A549 (cell line): ENCODE measurements around the gene HOMER2. TPM values are rescaled to one million over a fixed set of nuclear protein-coding genes. Genes with fewer than 3 reads are reported as not detected.

Experiments
- ATAC-seq, 2 experiments: fragments of 200-7000 bp in 1 of 2; fragments of >200 bp in 1 of 2; cut with Nextera tagmentation in 1 of 2; cut with Tn5 transposase in 1 of 2; 3 replicates each; pipeline versions ENCODE4 v1.8.0 to v1.9.1; 2018 to 2020; ENCODE audit warnings: mild to moderate bottlenecking in 1 of 2, moderate library complexity in 1 of 2
- CTCF ChIA-PET: fragments of 300-600 bp; sonication (Branson Sonifier 250); formaldehyde crosslinking; extraction: SDS; loops from one replicate; lab custom pipeline; 2021; ENCODE audit warnings: antibody characterized with exemption, inconsistent platforms; lab: Yijun Ruan, JAX
- POLR2A ChIA-PET: fragments of 350-600 bp; formaldehyde crosslinking; extraction: SDS; loops from one replicate; lab custom pipeline; 2021; ENCODE audit warnings: antibody characterized with exemption, inconsistent platforms; lab: Yijun Ruan, JAX
- DNase-seq, 2 experiments: peaks; one replicate each; pipeline versions ENCODE4 v3.0.0 to v3.0.0-alpha.2; 2011 to 2016; ENCODE audit warnings: low read depth in 1 of 2, low spot score in 1 of 2
- FAIRE-seq: peaks from 2 replicates; lab custom pipeline; 2011; peaks lifted over from hg19 to GRCh38; lab: Jason Lieb, UNC
- H3K27ac ChIP-seq, 2 experiments: fragments of >200 bp; sonication (Bioruptor Twin); formaldehyde crosslinking; 3 replicates each; pipeline ENCODE4 v1.5.1; 2016 to 2017
- H3K4me1 ChIP-seq: fragments of >200 bp; sonication (Bioruptor Twin); formaldehyde crosslinking; 3 replicates; pipeline ENCODE4 v1.6.1; 2016
- H3K4me2 ChIP-seq: fragments of >200 bp; sonication (Bioruptor Twin); formaldehyde crosslinking; 3 replicates; pipeline ENCODE4 v1.6.1; 2016
- H3K4me3 ChIP-seq: fragments of >200 bp; sonication (Bioruptor Twin); formaldehyde crosslinking; 3 replicates; pipeline ENCODE4 v1.5.1; 2016
- H3K9me3 ChIP-seq: fragments of >200 bp; sonication (Bioruptor Twin); formaldehyde crosslinking; 3 replicates; pipeline ENCODE4 v1.6.1; 2016
- BHLHE40 ChIP-seq: IDR thresholded peaks from 2 replicates; pipeline ENCODE4 v1.6.1; 2012; ENCODE audit warnings: low read depth, low read length, inconsistent platforms
- CHD2 ChIP-seq: fragments of 150-350 bp; IDR thresholded peaks from 2 replicates; pipeline ENCODE4 v1.6.1; 2014; ENCODE audit warnings: low read length; ENCODE audit not compliant: partially characterized antibody
- CHD4 ChIP-seq: fragments of 200-600 bp; sonication (generic); IDR thresholded peaks from 2 replicates; pipeline ENCODE4 v1.6.1; 2016; ENCODE audit warnings: antibody characterized with exemption, mild to moderate bottlenecking, borderline replicate concordance
- EHMT2 ChIP-seq: fragments of 200-600 bp; sonication (generic); IDR thresholded peaks from 2 replicates; pipeline ENCODE4 v1.6.1; 2016; ENCODE audit warnings: antibody characterized with exemption, low read depth, mild to moderate bottlenecking, moderate library complexity
- EP300 ChIP-seq, 2 experiments: fragments of >200 bp; sonication (Bioruptor Twin); formaldehyde crosslinking; IDR thresholded peaks; 2 replicates in 1 of 2; 3 replicates in 1 of 2; pipeline ENCODE4 v1.6.1; 2016 to 2017
- ESRRA ChIP-seq: fragments of 150-350 bp; IDR thresholded peaks from 2 replicates; pipeline ENCODE4 v1.6.1; 2014; ENCODE audit warnings: mild to moderate bottlenecking, low read length, borderline replicate concordance
- FOSB ChIP-seq: fragments of 250-450 bp; sonication (Bioruptor Pico); IDR thresholded peaks from 2 replicates; pipeline ENCODE4 v1.5.0; 2020; ENCODE audit warnings: mild to moderate bottlenecking, moderate library complexity
- GATA3 ChIP-seq: IDR thresholded peaks from 2 replicates; pipeline ENCODE4 v1.6.1; 2012; ENCODE audit warnings: borderline replicate concordance
- HEYL ChIP-seq: fragments of 250-450 bp; sonication (Bioruptor Pico); IDR thresholded peaks from 2 replicates; pipeline ENCODE4 v1.8.0; 2021; ENCODE audit warnings: mild to moderate bottlenecking, moderate library complexity
- HOXA7 ChIP-seq: fragments of 250-450 bp; sonication (Bioruptor Pico); IDR thresholded peaks from 2 replicates; pipeline ENCODE4 v1.5.0; 2020; ENCODE audit warnings: mild to moderate bottlenecking, moderate library complexity
- HOXB13 ChIP-seq: fragments of 250-450 bp; sonication (Bioruptor Pico); IDR thresholded peaks from 2 replicates; pipeline ENCODE4 v1.5.0; 2020; ENCODE audit warnings: low read depth, mild to moderate bottlenecking, moderate library complexity
- HOXB5 ChIP-seq: fragments of 250-450 bp; sonication (Bioruptor Pico); IDR thresholded peaks from 2 replicates; pipeline ENCODE4 v1.5.0; 2020; ENCODE audit warnings: mild to moderate bottlenecking, moderate library complexity
- MAFK ChIP-seq: fragments of 450-650 bp; IDR thresholded peaks from 2 replicates; pipeline ENCODE4 v1.6.1; 2014; ENCODE audit not compliant: partially characterized antibody
- NFE2L2 ChIP-seq: fragments of 150-350 bp; conservative IDR thresholded peaks from 2 replicates; pipeline ENCODE4 v1.6.1; 2014; ENCODE audit warnings: low read length
- PHF8 ChIP-seq: fragments of 200-600 bp; sonication (generic); IDR thresholded peaks from 2 replicates; pipeline ENCODE4 v1.6.1; 2016; ENCODE audit warnings: low read depth, mild to moderate bottlenecking, antibody characterized with exemption, moderate library complexity, borderline replicate concordance
- RARB ChIP-seq: fragments of 250-450 bp; sonication (Bioruptor Pico); IDR thresholded peaks from 2 replicates; pipeline ENCODE4 v1.8.0; 2021; ENCODE audit warnings: mild to moderate bottlenecking, moderate library complexity
- SMC3 ChIP-seq: fragments of >200 bp; sonication (Bioruptor Twin); formaldehyde crosslinking; IDR thresholded peaks from 3 replicates; pipeline ENCODE4 v1.6.1; 2018; ENCODE audit warnings: inconsistent platforms
- WGBS: methylation state at CpG from one replicate; pipeline ENCODE4 v1.1.6; 2017; ENCODE audit errors: missing lambda C conversion rate; 5-methylcytosine and 5-hydroxymethylcytosine counted together
- polyA plus RNA-seq, 4 experiments: library from polyadenylated mRNA; depleted of rRNA in 3 of 4; stranded (reverse); fragments of >200 nt; fragmentation: RNase III in 1 of 4; extraction: RNeasy Plus Mini Kit Qiagen cat#74134 plus additional on column Dnase treatment in 1 of 4; gene quantifications; 2 replicates in 3 of 4; 3 replicates in 1 of 4; pipeline ENCODE4 v1.2.3, GENCODE V29; 2011 to 2017
- TF ChIP-seq, protein P1 (sequence below): IDR thresholded peaks from 2 replicates; pipeline ENCODE4 v1.6.1; 2012; ENCODE audit warnings: low read depth, borderline replicate concordance
- TF ChIP-seq, protein P2 (sequence below): fragments of >200 bp; sonication (Bioruptor Twin); formaldehyde crosslinking; IDR thresholded peaks from 3 replicates; pipeline ENCODE4 v1.6.1; 2016
- TF ChIP-seq, protein P3 (sequence below): fragments of >200 bp; sonication (Bioruptor Twin); formaldehyde crosslinking; IDR thresholded peaks from 2 replicates; pipeline ENCODE4 v1.6.1; 2016
- TF ChIP-seq, protein P4 (sequence below): IDR thresholded peaks from 2 replicates; pipeline ENCODE4 v1.6.1; 2012
- TF ChIP-seq, protein P5 (sequence below): fragments of 250-450 bp; sonication (Bioruptor Pico); IDR thresholded peaks from 2 replicates; pipeline ENCODE4 v1.5.0; 2021; ENCODE audit warnings: mild to moderate bottlenecking, moderate library complexity, borderline replicate concordance

HOMER2 gene
- polyA plus RNA-seq, 2 of the 4 experiments (the other 2 are of a cell fraction) = 9.4 to 15.4 TPM

DNA sequence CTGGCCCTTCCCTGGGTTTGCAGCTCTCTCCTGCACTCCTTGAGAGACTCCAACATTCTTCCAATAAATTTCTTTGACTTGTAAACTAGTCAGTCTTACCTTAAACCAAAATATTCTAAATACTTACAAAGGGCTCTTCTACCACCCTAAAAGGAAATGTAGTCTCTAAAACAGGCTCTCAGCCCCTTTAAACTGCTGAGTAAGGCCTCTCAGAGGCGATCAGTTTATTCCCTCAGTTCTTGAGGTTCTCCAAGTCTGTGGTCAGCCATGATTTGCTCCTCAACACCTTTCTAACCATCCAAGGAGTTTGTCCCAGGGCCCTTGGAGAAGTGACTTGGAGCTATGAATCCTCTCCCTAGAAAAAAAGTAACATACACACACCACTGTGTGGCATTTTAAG lies 78.3 kb downstream of the HOMER2 start:
- no peak overlapping the region for H3K4me2 ChIP-seq
- H3K27ac ChIP-seq = no peak overlapping the region
- DNase-seq (no peak), ATAC-seq (no peak), FAIRE-seq (no peak)
- POLR2A ChIA-PET = no interaction called here
- no peaks in the 10 kb centered on the region for H3K4me1 ChIP-seq
- WGBS = 48% methylated on average over 1 of the region's 1 CpG
- no peak overlapping the region for H3K4me3 ChIP-seq
- H3K9me3 ChIP-seq = no peaks in the 10 kb centered on the region
- peak; percentile 47 for TF ChIP-seq MAFK
- TF ChIP-seq, protein P1, sequence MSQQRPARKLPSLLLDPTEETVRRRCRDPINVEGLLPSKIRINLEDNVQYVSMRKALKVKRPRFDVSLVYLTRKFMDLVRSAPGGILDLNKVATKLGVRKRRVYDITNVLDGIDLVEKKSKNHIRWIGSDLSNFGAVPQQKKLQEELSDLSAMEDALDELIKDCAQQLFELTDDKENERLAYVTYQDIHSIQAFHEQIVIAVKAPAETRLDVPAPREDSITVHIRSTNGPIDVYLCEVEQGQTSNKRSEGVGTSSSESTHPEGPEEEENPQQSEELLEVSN = no peak
- TF ChIP-seq, all 56 proteins: peak for 1
- CTCF ChIA-PET = interaction anchor here (1.4 kb wide), 1 partner anchor 25 kb away, joined by 5 read pairs; no protein-coding TSS in a partner anchor

DNA sequence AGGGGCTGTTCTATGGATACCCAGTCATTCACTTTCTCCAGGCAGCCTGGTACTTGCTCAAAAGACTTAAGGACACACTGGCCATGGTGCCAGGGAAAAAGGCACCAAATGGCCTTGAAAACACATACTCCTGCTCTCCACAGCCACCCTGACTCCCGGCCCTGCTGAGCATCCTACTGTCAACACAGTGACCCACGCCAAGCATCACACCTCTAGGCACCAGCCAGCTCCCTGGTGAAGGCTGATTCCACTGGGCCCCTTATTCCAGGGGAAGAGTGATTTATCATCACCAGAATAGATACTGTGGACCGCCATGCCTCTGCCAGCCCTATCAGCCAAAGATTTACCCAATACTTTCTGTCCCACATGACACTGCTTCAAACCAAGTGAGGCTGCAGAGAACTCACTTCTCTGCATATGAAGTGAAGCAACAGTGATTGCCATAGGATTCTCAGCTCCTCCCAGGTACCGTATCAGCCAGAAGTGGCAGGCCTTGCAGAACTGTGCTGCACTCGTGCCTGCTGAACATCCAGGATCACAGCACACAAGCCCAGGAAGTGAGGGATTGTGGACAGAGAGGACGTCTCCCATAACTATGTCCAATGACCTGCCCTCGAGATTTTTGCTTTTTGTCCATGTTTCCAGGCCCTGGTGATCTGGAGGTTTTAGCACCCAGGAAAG lies 79.4 kb downstream of the HOMER2 start:
- no peak overlapping the region for H3K27ac ChIP-seq
- no peaks in the 10 kb centered on the region for H3K9me3 ChIP-seq
- H3K4me1 ChIP-seq = no peaks in the 10 kb centered on the region
- ATAC-seq (no peak), DNase-seq (no peak), FAIRE-seq (no peak)
- ChIA-PET POLR2A (no interaction called here), CTCF (interaction anchor here (0.5 kb wide), 1 partner anchor 116 kb away, joined by 3 read pairs; no protein-coding TSS in a partner anchor)
- no peak overlapping the region for H3K4me2 ChIP-seq
- TF ChIP-seq SMC3 (no peak), EHMT2 (no peak), HOXA7 (CRISPR knock-in tag) (no peak), CHD4 (no peak), HOXB5 (CRISPR knock-in tag) (no peak), PHF8 (no peak), ESRRA (no peak)
- TF ChIP-seq, protein P2, sequence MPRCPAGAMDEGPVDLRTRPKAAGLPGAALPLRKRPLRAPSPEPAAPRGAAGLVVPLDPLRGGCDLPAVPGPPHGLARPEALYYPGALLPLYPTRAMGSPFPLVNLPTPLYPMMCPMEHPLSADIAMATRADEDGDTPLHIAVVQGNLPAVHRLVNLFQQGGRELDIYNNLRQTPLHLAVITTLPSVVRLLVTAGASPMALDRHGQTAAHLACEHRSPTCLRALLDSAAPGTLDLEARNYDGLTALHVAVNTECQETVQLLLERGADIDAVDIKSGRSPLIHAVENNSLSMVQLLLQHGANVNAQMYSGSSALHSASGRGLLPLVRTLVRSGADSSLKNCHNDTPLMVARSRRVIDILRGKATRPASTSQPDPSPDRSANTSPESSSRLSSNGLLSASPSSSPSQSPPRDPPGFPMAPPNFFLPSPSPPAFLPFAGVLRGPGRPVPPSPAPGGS = no peak
- WGBS = 69% methylated on average over 7 of the region's 7 CpGs
- no peak overlapping the region for H3K4me3 ChIP-seq

DNA sequence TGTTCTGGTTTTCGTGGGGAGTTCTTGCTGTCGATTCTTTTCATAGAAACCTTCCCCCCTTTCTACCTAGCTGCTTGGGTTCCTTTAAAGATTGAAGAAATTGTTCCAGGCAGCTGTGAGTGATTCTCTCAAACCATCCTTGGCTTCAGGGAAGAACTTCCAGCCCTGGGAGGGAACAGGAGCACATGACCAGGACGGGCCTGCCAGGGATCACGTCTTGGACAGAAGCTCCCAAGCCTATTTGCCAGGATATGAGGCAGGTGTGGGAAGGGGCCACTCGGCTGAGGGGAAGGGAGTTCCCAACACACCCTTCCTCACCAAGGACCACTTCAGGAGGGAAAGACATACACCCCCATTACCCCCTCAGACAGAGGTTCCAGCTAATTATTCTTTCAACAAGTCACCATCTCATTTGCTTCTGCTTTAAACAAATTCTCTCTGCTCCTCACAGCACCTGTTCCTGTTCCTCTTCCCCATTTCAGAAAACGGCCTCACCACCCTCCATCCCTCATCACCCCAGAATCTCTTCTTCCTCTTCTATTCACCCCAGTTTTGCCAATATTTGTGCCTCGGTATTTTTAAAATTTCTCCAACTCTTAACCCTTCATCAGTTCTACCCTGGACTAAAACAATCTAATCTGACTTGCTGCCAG lies 80.6 kb downstream of the HOMER2 start:
- Histone ChIP-seq H3K27ac (no peak overlapping the region), H3K9me3 (no peaks in the 10 kb centered on the region), H3K4me2 (no peak overlapping the region)
- FAIRE-seq = no peak
- WGBS = 72% methylated on average over 7 of the region's 7 CpGs
- no peak for TF ChIP-seq BHLHE40
- no peak for TF ChIP-seq HEYL (CRISPR knock-in tag)
- no peak for TF ChIP-seq RARB (CRISPR knock-in tag)
- no peak for TF ChIP-seq EP300 (IDR thresholded peaks at IDR 0.05)
- TF ChIP-seq, protein P3, sequence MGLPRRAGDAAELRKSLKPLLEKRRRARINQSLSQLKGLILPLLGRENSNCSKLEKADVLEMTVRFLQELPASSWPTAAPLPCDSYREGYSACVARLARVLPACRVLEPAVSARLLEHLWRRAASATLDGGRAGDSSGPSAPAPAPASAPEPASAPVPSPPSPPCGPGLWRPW = no peak
- TF ChIP-seq HOXB13 = no peak
- no peak for TF ChIP-seq FOSB (CRISPR knock-in tag)
- TF ChIP-seq HOXB5 (CRISPR knock-in tag) = no peak
- no peak for TF ChIP-seq EHMT2
- TF ChIP-seq, protein P4, sequence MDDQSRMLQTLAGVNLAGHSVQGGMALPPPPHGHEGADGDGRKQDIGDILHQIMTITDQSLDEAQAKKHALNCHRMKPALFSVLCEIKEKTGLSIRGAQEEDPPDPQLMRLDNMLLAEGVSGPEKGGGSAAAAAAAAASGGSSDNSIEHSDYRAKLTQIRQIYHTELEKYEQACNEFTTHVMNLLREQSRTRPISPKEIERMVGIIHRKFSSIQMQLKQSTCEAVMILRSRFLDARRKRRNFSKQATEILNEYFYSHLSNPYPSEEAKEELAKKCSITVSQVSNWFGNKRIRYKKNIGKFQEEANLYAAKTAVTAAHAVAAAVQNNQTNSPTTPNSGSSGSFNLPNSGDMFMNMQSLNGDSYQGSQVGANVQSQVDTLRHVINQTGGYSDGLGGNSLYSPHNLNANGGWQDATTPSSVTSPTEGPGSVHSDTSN = no peak
- TF ChIP-seq CHD2 = no peak
- no peak for TF ChIP-seq GATA3
- TF ChIP-seq HOXA7 (CRISPR knock-in tag) = no peak
- TF ChIP-seq, protein P5, sequence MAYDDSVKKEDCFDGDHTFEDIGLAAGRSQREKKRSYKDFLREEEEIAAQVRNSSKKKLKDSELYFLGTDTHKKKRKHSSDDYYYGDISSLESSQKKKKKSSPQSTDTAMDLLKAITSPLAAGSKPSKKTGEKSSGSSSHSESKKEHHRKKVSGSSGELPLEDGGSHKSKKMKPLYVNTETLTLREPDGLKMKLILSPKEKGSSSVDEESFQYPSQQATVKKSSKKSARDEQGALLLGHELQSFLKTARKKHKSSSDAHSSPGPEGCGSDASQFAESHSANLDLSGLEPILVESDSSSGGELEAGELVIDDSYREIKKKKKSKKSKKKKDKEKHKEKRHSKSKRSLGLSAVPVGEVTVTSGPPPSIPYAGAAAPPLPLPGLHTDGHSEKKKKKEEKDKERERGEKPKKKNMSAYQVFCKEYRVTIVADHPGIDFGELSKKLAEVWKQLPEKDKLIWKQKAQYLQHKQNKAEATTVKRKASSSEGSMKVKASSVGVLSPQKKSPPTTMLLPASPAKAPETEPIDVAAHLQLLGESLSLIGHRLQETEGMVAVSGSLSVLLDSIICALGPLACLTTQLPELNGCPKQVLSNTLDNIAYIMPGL (CRISPR knock-in tag) = no peak
- no peak for TF ChIP-seq NFE2L2
- TF ChIP-seq, all 56 proteins: peak for 0
- no peak for ATAC-seq
- no peaks in the 10 kb centered on the region for H3K4me1 ChIP-seq
- POLR2A ChIA-PET = no interaction called here
- no peak overlapping the region for H3K4me3 ChIP-seq
- CTCF ChIA-PET = interaction anchor here (2.8 kb wide), 1 partner anchor 24 kb away, joined by 8 read pairs; no protein-coding TSS in a partner anchor
- no peak for DNase-seq
